ENCODE data around the gene DNAJB1.
"Not testable (repeated sequence)": the region's sequence is repeated elsewhere in the genome, so short reads cannot be mapped to it uniquely, and the experiment has no call there.

Gene DNAJB1

DNA sequence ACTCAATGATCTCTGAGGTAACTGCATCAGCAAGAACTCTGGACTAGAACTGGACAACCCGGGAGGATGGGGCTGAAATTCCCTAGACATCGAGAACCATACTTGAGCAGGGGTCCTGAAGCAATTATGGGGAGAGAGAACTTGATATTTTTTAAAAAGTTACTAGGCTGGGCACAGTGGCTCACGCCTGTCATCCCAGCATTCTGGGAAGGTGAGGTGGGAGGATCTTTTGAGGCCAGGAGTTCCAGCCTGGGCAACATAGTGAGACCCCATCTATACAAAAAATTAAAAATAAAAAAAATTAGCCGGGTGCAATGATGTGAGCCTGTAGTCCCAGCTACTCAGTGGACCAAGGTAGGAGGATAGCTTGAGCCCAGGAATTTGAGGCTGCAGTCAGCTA is 2.3 kb upstream of the DNAJB1 start:
- no peak for DNase-seq (ENCODE audit: low read depth)

DNA sequence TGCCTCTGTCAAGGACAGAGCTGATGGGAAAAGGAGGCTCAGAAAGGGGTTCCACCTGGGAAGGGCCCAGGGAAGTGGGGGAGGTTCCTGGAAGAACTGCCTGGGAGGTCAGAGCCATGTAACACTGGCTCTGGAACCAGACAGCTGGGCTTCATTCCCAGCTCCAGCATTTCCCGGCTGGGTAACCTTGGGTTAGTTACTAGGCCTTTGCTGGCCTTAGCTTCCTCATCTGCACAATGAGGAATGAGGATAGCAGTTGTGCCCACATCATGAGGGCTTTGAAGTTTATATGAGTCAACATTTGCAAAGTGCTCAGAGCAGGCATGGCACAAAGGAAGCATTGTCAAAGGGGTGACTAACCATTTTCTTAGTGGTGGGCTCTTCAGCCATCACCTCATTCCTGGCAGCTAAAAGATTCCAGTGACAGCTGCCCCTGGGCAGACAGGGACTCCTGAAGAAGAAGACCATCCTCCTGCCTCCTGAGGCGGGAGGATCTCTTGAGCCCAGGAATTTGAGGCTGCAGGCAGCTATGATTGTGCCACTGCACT is 1.7 kb upstream of the DNAJB1 start:
- no peak for DNase-seq (ENCODE audit: low read depth)

DNA sequence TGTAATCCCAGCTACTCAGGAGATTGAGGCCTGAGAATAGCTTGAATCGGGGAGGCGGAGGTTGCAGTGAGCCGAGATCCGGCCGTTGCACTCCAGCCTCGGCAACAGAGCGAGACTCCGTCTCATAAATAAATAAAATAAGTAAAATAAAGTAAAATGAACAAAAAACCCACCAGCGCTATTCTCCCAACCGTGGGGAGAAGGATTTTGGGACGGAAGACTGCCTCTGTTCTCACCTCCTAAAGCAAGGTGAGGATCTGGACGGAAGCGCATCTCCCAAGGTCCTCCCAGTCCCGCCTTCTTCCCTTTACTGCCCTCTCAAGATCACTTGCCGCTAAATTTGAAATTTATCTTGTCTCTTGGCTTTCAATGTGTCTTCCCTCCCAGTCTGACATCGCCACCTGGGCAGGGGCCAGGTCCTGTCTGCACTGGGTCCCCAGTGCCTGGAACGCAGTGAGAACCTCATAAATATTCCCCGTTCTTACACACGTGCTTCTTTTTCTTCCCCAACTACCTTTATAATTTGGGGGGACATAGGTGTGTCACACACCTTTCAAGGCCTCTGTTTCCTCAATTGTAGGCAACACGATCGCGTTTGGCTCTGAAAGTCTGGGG is 1.2 kb upstream of the DNAJB1 start:
- DNase-seq (ENCODE audit: low read depth), result no peak

DNA sequence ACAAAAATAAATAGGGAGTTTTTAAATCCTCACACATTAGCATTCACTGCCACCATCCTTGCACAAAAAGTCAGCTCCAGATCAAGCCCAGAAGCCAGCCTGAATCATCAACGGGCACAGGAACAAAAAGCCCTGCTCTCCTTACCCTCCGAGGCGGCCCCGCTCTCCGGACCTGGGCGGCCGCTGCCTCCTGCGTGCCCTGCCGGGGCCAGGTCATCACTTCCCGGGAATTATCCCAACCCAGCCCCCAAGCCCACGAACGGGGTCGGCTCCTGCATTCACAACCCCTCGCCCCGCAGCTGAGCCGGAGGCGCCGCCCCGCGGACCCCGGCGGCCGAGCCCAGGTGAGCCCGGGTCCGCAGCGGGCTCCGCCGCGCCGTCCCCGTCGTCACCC is 754 bp downstream of the DNAJB1 start:
- DNase-seq (ENCODE audit: low read depth), result no peak

DNA sequence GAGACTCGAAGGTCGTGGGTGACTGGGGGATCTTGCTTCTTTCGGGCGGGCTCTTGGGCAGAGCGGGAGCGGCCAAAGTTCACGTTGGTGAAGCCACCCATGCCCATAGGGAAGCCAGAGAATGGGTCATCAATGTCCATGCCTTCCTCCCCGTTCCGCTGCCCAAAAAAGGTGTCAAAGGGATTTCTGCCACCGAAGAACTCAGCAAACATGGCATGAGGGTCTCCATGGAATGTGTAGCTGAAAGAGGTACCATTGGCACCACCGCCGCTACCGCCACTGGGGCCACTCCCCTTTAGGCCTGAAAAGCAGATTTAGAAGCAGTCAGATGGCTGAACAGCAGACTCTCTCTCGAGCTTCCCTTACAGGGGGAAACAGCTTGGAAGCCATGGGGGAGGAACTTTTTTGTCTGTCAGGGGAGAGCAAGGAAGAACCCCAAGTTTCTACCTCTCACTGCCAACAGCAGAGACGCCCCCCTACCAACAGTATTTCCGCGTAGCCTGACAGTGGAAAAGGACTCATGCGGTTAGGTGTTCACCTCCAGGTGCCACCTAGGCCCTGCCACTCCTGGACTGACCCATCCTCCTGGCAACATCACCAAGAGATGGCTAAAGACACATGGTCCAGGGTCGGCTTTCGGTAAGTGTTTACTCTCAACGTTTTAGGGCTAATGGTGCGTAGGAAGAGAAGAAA is 1.3 kb downstream of the DNAJB1 start:
- no peak for DNase-seq (ENCODE audit: low read depth)

DNA sequence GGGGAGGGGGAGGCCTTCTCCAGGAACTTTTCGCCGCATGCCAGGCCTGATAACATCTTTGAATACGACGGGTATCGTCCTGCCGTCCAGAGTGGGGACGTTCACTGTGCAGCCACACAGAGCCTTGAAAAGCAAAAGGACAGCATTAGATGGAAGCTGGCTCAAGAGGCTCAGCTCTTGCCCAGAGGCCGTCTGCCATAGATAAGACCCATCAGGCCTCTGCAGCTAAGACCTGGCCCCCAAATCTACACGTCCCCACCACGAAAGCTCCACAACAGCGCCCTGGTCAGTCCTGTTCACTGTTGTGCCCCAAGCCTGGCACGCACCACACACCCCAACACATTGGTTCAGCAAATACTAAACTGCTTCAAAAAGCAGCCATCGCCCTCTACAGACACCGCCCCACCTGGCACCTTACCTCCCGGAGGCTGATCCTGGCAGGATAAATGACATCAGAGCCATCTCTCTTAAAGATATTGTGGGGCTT is 2.1 kb downstream of the DNAJB1 start:
- DNase-seq (ENCODE audit: low read depth), result no peak

DNA sequence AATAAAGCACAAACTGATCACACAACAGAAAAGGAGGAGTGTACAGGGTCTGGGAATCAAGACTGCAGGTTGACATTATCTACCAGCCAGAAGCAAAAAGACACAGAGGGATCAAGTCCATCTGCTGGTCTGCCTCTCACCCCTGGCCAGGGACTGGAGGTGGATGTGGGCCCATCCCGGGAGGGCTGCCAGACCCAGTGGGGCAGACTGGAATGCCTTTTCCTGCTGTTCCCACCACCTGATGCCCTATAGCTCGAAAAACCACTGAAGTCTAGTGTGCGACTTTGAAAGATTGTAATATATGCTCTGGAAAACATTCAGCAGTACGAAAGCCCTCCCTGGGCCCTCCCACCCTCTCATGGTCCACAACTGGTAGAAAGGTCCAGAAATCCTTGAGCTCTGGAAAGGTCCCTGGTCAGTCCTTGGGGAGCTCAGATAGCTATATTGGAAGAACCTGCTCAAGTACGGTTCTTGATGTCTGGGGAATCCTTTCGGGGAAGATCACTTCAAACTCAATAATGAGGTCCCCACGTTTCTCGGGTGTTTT is 2.6 kb downstream of the DNAJB1 start:
- no peak for DNase-seq (ENCODE audit: low read depth)

DNA sequence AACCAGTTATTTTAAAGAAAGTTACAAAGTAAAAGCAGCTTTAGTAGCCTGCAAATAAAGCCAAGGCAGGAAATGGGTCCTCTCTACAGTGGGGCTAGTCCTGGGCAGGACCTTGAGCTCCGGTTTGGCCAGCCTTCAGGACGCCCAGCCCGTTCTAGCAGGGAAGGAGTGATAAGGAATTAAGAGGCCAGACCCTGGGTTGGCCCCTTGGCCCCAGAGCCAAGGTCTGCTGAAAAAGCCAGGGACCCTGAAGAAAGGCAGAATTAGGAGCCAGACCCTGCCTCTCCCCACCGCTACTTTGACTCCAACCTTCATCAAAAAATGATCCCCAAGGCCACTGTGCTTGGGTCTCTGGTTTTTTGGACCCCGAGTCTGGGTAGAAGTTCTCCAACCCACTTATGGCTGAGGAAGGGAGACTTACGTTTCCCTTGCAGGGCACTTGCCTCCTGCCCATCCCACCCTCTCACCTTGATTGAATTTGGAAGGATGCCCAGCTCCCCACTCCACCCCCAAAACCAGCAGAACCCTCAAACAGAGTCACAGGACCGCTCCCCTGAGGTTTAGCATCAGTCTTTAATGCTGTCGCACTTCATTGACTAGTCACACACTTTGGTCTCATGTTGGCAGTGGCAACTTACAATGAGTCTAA is 3.9 kb downstream of the DNAJB1 start:
- no peak for DNase-seq (ENCODE audit: low read depth)

DNA sequence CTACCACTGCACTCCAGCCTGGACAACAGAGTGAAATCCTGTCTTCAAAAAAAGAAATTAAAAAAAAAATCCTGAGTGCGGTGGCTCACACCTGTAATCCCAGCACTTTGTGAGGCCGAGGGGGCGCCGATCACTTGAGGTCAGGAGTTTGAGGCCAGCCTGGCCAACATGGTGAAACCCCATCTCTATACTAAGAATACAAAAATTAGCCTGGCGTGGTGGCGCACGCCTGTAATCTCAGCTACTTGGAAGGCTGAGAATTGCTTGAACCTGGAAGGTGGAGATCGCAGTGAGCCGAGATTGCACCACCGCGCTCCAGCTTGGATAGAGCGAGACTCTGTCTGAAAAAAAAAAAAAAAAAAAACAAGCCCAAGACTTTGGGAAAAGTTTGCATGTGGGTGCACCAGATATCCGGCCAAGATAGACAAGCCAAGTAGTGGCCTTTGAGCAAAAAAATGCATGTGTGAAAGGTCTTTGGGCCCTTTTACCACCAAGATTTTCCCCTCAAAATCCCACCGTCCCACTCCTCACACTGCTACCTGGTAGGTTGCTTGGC is 5.7 kb downstream of the DNAJB1 start:
- DNase-seq (ENCODE audit: low read depth), result no peak

DNA sequence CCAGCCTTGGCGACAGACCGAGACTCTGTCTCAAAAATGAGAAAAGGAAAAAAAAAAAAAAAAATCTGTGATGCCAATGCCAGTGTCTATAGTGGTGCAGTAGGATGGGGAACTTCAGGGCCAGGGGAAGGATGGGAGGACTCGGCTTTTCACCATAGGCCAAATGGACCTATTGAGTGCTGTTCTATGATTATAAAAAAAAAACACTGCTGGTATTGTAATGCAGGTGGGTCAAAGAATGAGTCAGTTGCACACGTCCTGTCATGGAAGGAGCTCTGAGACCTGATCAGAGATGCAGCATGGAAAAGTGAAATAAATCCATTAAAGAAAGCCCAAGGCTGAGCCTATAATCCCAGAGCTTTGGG is 7.0 kb downstream of the DNAJB1 start:
- no peak for DNase-seq (ENCODE audit: low read depth)

DNA sequence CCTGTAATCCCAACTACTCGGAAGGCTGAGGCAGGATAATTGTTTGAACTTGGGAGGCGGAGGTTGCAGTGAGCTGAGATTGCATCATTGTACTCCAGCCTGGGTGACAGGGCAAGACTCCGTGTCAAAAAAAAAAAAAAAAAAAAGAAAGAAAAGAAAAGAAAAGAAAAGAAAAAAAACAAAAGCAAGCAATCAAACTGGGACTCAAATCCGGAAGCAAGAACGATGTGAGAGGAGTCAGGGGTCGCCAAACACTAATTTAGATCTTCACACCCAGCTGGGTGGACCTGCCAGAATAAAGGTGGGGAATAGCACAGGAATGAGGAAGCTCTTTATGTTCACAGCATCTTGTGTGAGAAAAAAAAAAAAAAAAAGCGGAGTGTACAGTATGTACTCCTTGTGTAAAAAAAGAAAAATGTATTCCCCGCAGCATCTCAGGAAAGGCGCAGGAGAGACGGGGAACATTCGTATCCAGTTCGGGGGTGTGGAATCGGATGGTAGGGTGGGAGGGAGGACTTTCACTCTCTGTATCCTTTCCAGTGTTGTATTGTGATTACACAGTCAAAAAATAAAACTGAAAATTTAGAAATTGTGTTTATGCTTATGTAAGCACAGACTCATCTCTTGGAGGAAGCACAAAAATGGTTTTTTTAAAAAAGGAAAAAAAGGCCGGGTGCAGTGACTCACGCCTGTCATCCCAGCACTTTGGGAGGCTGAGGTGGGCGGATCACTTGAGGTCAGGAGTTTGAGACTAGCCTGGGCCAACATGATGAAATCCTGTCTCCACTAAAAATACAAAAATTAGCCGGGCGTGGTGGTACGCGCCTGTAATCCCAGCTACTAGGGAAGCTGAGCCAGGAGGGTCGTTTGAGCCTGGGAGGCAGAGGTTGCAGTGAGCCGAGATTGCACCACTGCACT is 7.6 kb downstream of the DNAJB1 start:
- DNase-seq (ENCODE audit: low read depth), result no peak

DNA sequence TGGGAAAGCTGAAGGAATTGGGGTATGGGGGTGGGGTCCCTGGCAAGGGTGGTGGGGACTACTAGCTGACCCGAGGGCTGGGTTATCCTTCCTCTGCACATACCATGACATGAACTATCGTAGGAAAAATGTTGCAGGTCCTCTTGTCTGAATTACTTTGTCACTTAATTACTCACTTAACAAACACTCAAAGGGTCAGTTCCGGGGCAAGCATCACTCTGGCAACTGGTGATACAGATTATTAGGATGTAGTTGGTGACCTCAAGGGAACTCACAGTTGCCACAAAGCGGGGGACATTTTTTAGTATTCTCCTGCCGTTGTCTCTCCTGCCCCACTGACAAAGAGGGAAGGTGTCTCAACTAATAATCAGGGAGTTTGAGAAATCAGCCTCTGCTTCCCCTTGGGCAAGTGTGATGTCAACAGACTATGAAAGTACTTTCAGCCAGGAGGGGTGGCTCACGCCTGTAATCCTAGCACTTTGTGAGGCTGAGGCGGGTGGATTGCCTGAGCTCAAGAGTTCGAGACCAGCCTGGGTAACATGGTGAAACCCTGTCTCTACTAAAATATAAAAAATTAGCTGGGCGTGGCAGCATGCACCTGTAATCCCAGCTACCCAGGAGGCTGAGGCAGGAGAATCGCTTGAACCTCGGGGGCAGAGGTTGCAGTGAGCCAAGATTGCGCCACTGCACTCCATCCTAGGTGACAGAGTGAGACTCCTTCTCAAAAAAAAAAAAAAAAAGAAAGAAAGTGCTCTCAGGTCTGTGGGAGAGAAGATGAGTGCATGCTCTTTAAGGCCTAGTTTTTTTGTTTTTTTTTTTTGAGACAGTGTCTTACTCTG is 10.3 kb downstream of the DNAJB1 start:
- DNase-seq (ENCODE audit: low read depth), result no peak

DNA sequence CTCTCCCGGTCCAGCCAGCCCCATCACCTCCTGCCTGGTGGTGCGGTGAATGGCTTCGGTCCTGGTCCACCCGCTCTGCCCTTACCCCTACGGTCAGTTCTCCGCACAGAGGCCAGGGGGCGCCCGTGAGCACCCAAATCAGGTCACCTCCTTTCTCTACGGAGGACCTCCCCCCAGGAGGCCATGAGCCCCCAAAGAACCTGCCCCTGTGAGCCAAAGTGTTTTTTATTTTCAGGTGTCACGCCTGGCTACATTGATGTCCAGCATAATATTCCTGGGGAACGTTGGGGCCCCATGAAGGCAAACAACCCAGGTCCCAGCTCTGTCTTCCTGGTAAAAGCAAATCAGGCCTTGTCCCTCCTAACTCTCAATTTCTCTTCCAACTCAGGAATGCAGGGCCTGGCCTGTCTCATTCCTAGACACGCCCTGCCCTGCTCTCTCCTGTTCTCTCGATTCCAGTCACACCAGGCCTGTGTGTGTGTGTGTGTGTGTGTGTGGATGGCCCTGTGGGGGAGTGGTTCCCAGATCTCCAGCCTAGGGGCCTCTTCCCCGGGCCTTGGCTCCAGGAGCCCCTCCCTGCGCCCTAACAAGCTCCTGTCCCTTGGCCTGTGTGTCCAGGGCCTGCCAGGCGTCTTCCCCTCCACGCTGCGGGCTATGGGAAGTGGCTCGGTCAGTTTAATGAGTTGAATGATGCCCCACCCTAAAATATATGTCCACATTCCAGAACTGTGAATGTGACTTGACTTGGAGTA is 12.5 kb downstream of the DNAJB1 start:
- peak; percentile 55 for DNase-seq (ENCODE audit: low read depth)

DNA sequence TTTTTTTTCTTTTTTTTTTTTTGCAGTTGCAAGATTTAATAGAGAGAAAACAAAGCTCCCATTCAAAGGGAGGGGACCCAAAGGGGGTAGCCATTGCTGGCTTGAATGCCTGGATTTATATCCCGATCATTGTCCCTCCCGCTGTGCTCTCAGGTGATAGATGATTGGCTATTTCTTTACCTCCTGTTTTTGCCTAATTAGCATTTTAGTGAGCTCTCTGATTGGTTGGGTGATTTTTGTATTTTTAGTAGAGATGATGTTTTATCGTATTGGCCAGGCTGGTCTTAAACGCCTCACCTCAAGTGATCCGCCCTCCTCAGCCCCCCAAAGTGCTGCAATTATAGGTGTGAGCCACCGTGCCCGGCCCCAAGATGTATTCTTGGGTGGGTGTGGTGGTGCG is 13.6 kb downstream of the DNAJB1 start:
- not testable (repeated sequence) for DNase-seq (ENCODE audit: low read depth)

DNA sequence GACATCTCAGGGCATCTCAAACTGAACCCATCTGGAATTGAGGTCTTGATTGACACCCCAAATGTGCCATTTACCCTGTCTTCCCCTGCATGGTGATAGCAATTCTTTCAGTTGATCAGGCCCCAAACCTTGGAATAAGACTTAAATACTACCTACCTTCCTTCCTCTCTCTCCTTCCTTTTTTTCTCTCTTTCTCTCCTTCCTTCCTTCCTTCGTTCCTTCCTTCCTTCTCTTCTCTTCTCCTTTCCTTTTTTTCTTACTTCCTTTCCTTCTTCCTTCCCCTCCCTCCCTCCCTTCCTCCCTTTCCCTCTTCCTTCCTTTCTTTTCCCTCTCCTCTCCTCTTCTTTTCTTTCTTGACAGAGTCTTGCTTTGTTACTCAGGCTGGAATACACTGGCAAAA is 14.9 kb downstream of the DNAJB1 start:
- DNase-seq (ENCODE audit: low read depth), result no peak

DNA sequence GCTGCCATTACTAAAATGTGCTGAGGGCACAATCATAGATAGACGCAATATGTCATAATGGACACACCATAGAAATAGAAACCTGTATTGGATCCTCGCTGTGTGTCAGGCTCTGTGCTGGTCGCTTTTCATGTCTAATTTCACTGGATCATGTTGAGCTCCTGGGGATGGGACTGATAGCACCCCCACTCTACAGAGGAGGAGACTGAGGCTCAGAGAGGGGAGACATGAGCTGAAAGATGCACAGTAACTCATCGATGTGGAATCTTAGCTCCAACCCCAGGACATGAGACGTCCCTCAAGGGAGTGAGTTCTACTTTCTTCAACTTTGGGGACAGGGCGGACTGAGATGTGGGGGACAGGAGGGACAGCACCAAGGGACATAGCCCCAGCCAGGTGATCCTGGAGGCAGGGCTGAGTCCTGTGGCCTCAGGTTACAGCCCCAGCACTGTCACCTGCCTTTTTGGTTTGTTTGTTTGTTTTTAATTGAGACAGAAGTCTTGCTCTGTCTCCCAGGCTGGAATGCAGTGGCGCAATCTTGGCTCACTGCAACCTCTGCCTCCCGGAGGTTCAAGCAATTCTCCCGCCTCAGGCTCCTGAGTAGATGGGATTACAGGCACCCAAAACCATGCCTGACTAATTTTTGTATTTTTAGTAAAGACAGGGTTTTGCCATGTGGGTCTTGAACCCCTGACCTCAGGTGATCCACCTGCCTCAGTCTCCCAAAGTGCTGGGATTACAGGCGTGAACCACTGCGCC is 15.7 kb downstream of the DNAJB1 start:
- no peak for DNase-seq (ENCODE audit: low read depth)

DNA sequence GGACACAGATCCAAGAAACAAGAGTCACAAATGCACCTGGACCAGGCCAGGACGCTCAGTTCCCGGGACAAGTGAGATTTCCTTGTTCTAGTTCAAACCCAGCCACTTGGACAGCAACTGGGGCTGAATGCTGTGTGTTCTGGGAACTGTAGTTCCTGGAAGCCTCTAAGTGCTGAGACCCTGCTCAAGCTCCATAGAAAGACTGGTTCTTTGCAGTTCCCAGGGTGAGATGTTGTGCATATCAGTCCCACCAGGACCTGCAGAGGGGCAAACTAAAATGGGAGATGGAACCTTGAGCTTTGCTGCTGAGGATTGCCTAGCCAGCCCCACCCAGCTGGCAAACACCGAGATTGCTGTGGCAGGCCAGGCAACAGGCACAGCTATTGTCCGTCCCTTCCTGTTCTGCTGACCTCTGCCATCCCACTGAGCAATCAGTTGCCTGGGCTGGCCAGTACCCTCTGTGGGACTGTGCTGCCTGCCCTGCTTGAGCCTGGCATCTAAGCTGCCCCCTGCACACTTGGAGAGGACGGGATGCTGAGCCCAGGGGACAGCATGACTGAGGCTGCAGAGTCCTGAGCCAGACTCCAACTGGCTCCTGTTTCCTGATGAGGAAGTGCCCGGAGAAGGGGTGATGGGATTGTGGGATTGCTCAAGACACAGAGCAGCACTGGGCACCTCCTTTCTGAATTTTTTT is 20.8 kb downstream of the DNAJB1 start:
- DNase-seq (ENCODE audit: low read depth), result no peak

DNA sequence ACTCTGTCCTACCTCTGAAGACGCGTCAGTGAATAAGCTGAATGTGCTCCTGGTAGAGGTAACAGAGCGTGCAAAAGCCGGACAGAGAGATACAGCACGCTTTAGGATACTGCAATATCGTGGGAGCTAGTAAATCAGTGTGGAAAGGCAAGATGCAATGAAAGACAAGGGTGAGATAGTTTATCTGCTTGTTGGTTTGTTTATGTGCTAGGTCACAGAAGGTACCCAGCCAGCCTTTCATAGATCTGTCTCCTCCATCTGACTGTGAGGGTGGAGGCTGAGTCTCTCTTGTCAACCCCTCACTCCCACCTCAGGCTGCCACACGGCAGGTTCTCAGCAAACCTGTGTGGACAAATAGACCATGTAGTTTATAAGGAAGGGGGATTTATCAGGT is 21.4 kb downstream of the DNAJB1 start:
- DNase-seq (ENCODE audit: low read depth), result no peak
